Measurements from ENCODE around the gene TPP2.
A peak's percentile ranks its signal among the peaks of the same experiment; 100 is the strongest.

The TPP2 gene

GRCh38 chr13:102650444-102650843 lies 53.7 kb downstream of the TPP2 start:
- H3K4me3 ChIP-seq (replicated peaks; ENCODE audit: low read depth, low read length) = no peak overlapping the region
- no peak for TF ChIP-seq CTCF (IDR thresholded peaks at IDR 0.05; ENCODE audit: low read length, missing control alignments)
- DNase-seq (ENCODE audit: low read depth) = no peak

GRCh38 chr13:102651392-102651791 lies 54.6 kb downstream of the TPP2 start:
- peak; percentile 44 for DNase-seq (ENCODE audit: low read depth)
- no peak overlapping the region for H3K4me3 ChIP-seq (replicated peaks; ENCODE audit: low read depth, low read length)
- no peak for TF ChIP-seq CTCF (IDR thresholded peaks at IDR 0.05; ENCODE audit: low read length, missing control alignments)

- no peak for TF ChIP-seq CTCF (IDR thresholded peaks at IDR 0.05; ENCODE audit: low read length, missing control alignments)
- peak; percentile 18 for DNase-seq (ENCODE audit: low read depth)
- no peak overlapping the region for H3K4me3 ChIP-seq (replicated peaks; ENCODE audit: low read depth, low read length)
These were observed 55.1 kb downstream of the TPP2 start for GRCh38 chr13:102651892-102652291.

- TF ChIP-seq CTCF (IDR thresholded peaks at IDR 0.05; ENCODE audit: low read length, missing control alignments) = no peak
- DNase-seq (ENCODE audit: low read depth) = no peak
- no peak overlapping the region for H3K4me3 ChIP-seq (replicated peaks; ENCODE audit: low read depth, low read length)
These were observed 58.0 kb downstream of the TPP2 start for GRCh38 chr13:102654756-102655155.

- DNase-seq (ENCODE audit: low read depth) = no peak
- H3K4me3 ChIP-seq (replicated peaks; ENCODE audit: low read depth, low read length) = no peak overlapping the region
- TF ChIP-seq CTCF (IDR thresholded peaks at IDR 0.05; ENCODE audit: low read length, missing control alignments) = peak; percentile 33
These were observed 60.8 kb downstream of the TPP2 start for GRCh38 chr13:102657630-102658029.

GRCh38 chr13:102658660-102659059 lies 61.9 kb downstream of the TPP2 start:
- no peak overlapping the region for H3K4me3 ChIP-seq (replicated peaks; ENCODE audit: low read depth, low read length)
- DNase-seq (ENCODE audit: low read depth) = no peak
- TF ChIP-seq CTCF (IDR thresholded peaks at IDR 0.05; ENCODE audit: low read length, missing control alignments) = no peak

- H3K4me3 ChIP-seq (replicated peaks; ENCODE audit: low read depth, low read length) = no peak overlapping the region
- no peak for DNase-seq (ENCODE audit: low read depth)
- TF ChIP-seq CTCF (IDR thresholded peaks at IDR 0.05; ENCODE audit: low read length, missing control alignments) = no peak
These were observed 62.5 kb downstream of the TPP2 start for GRCh38 chr13:102659168-102659713.
